Measurements from ENCODE around the gene ESPN.
A peak's percentile ranks its signal among the peaks of the same experiment; 100 is the strongest.

ESPN gene

GRCh38 chr1:6409733-6410132 lies 14.8 kb upstream of the ESPN start:
- DNase-seq (ENCODE audit: low spot score): no peak

- no peak for DNase-seq (ENCODE audit: low spot score)
These were observed 14.2 kb upstream of the ESPN start for GRCh38 chr1:6410248-6410893.

GRCh38 chr1:6412896-6413295 lies 11.7 kb upstream of the ESPN start:
- DNase-seq (ENCODE audit: low spot score): no peak

- DNase-seq (ENCODE audit: low spot score): peak; percentile 46
These were observed 10.1 kb upstream of the ESPN start for GRCh38 chr1:6414443-6414844.

- no peak for DNase-seq (ENCODE audit: low spot score)
These were observed 9.5 kb upstream of the ESPN start for GRCh38 chr1:6414881-6415626.

GRCh38 chr1:6416295-6416656 lies 8.3 kb upstream of the ESPN start:
- DNase-seq (ENCODE audit: low spot score): no peak

- no peak for DNase-seq (ENCODE audit: low spot score)
These were observed 7.7 kb upstream of the ESPN start for GRCh38 chr1:6416906-6417305.

GRCh38 chr1:6417961-6418667 lies 6.5 kb upstream of the ESPN start:
- DNase-seq (ENCODE audit: low spot score): no peak

GRCh38 chr1:6418668-6419396 lies 5.7 kb upstream of the ESPN start:
- no peak for DNase-seq (ENCODE audit: low spot score)

- DNase-seq (ENCODE audit: low spot score): no peak
These were observed 5.2 kb upstream of the ESPN start for GRCh38 chr1:6419397-6419803.

- DNase-seq (ENCODE audit: low spot score): no peak
These were observed 4.6 kb upstream of the ESPN start, which contains the start of gene HES2 for GRCh38 chr1:6419804-6420453. TSS of gene HES2 (minus strand) at chr1:6419919. CDS start at chr1:6419820, 99 bp downstream.

GRCh38 chr1:6420454-6421042 lies 4.0 kb upstream of the ESPN start:
- no peak for DNase-seq (ENCODE audit: low spot score)

- no peak for DNase-seq (ENCODE audit: low spot score)
These were observed 3.3 kb upstream of the ESPN start for GRCh38 chr1:6421266-6421665.

GRCh38 chr1:6423321-6423999 lies 1.1 kb upstream of the ESPN start:
- DNase-seq (ENCODE audit: low spot score): peak; percentile 64

- no peak for DNase-seq (ENCODE audit: low spot score)
These were observed 493 bp upstream of the ESPN start for GRCh38 chr1:6424000-6424565.

GRCh38 chr1:6425658-6426057 lies 1.1 kb downstream of the ESPN start:
- DNase-seq (ENCODE audit: low spot score): no peak

GRCh38 chr1:6426277-6426971 lies 1.8 kb downstream of the ESPN start:
- no peak for DNase-seq (ENCODE audit: low spot score)

- DNase-seq (ENCODE audit: low spot score): no peak
These were observed 2.4 kb downstream of the ESPN start for GRCh38 chr1:6426972-6427350.

GRCh38 chr1:6427441-6428390 lies 3.1 kb downstream of the ESPN start:
- DNase-seq (ENCODE audit: low spot score): peak; percentile 48
